PC-9 (cell line): ENCODE measurements around the gene VWA5A. TPM values are rescaled to one million over a fixed set of nuclear protein-coding genes. Genes with fewer than 3 reads are reported as not detected.

Source experiments
- BruUV-seq: library from RNA; stranded (reverse); fragments of 400-500 nt; replicated peaks from 2 replicates; lab custom pipeline; 2021; lab: Mats Ljungman, UMichigan
- CTCF ChIA-PET: fragments of 300-600 bp; sonication (Branson Sonifier 250); formaldehyde crosslinking; loops from one replicate; lab custom pipeline; 2022; ENCODE audit warnings: antibody characterized with exemption; lab: Charles Lee
- POLR2A ChIA-PET: fragments of 300-600 bp; sonication (Branson Sonifier 250); formaldehyde crosslinking; loops from one replicate; lab custom pipeline; 2022; ENCODE audit warnings: antibody characterized with exemption; ENCODE audit not compliant: unreplicated experiment; lab: Charles Lee
- DNase-seq, 2 experiments: peaks; one replicate each; pipeline versions ENCODE4 v3.0.0 to v3.0.0-alpha.2; 2015 to 2022; ENCODE audit warnings: mixed read lengths in 1 of 2
- H2AFZ ChIP-seq: fragments of 200-600 bp; sonication (generic); 2 replicates; pipeline ENCODE4 v1.8.1; 2017; ENCODE audit warnings: antibody characterized with exemption
- H3F3A ChIP-seq: fragments of 200-600 bp; sonication (generic); 2 replicates; pipeline ENCODE4 v1.8.1; 2017; ENCODE audit warnings: antibody characterized with exemption, mild to moderate bottlenecking, low read depth; ENCODE audit not compliant: insufficient read depth
- H3K27ac ChIP-seq: fragments of 200-600 bp; sonication (generic); 2 replicates; pipeline ENCODE4 v1.6.1; 2016; ENCODE audit warnings: mixed run types
- H3K27me3 ChIP-seq: fragments of 200-600 bp; sonication (generic); 2 replicates; pipeline ENCODE4 v1.6.1; 2016; ENCODE audit warnings: low read depth, mixed run types; ENCODE audit not compliant: insufficient read depth
- H3K36me3 ChIP-seq: fragments of 200-600 bp; sonication (generic); 2 replicates; pipeline ENCODE4 v1.6.1; 2016; ENCODE audit warnings: low read depth, mixed run types
- H3K4me1 ChIP-seq: fragments of 200-600 bp; sonication (generic); replicated peaks from 2 replicates; pipeline ENCODE4 v1.6.1; 2016; ENCODE audit warnings: mixed run types; ENCODE audit not compliant: insufficient read depth
- H3K4me2 ChIP-seq: fragments of 200-600 bp; sonication (generic); 2 replicates; pipeline ENCODE4 v1.6.1; 2017; ENCODE audit warnings: mixed run types
- H3K4me3 ChIP-seq: fragments of 200-600 bp; sonication (generic); 2 replicates; pipeline ENCODE4 v1.6.1; 2016; ENCODE audit warnings: mixed run types
- H3K79me2 ChIP-seq: fragments of 200-600 bp; sonication (generic); 2 replicates; pipeline ENCODE4 v1.6.1; 2017; ENCODE audit warnings: low read depth, mixed run types
- H3K9me2 ChIP-seq: fragments of 200-600 bp; sonication (generic); 2 replicates; pipeline ENCODE4 v1.8.1; 2017; ENCODE audit warnings: mild to moderate bottlenecking; ENCODE audit not compliant: insufficient read depth
- H3K9me3 ChIP-seq: fragments of 200-600 bp; sonication (generic); 2 replicates; pipeline ENCODE4 v1.8.1; 2016; ENCODE audit warnings: low read depth; ENCODE audit not compliant: insufficient read depth
- H4K20me1 ChIP-seq: fragments of 200-600 bp; sonication (generic); 2 replicates; pipeline ENCODE4 v1.8.1; 2017; ENCODE audit not compliant: insufficient read depth
- CTCF ChIP-seq: fragments of 200-600 bp; sonication (generic); conservative IDR thresholded peaks from 2 replicates; pipeline ENCODE4 v1.6.1; 2017; ENCODE audit warnings: mixed run types, antibody characterized with exemption, mild to moderate bottlenecking, moderate library complexity
- EZH2 ChIP-seq: fragments of 200-600 bp; sonication (generic); IDR thresholded peaks from 2 replicates; pipeline ENCODE4 v1.8.0; 2017; ENCODE audit warnings: antibody characterized with exemption, low read depth
- intact Hi-C: fragments of 100-400 bp; cut with micrococcal nuclease; formaldehyde crosslinking; loops from one replicate; pipeline ENCODE4 v1.10.0; 2022; ENCODE audit not compliant: unreplicated experiment
- total RNA-seq: library from RNA; stranded (reverse); gene quantifications from 2 replicates; pipeline ENCODE4 v1.2.3, GENCODE V29; 2021

The VWA5A gene
- total RNA-seq, 1 experiment from 2014 or later, result 2.7 TPM

- POLR2A ChIA-PET, result interaction anchor here (0.8 kb wide), 1 partner anchor 8 kb away, joined by 8 read pairs; no protein-coding TSS in a partner anchor
- Histone ChIP-seq H3K4me2 (0 out of 2 replicates have a peak overlapping the region, but pooled peaks have one; percentile 15), H3K4me1 (no peaks in the 10 kb centered on the region), H3K79me2 (no peaks in the 10 kb centered on the region), H3K9me3 (no peaks in the 10 kb centered on the region), H3K27ac (no peak overlapping the region), H3K9me2 (no peaks in the 10 kb centered on the region), H3K4me3 (no peak overlapping the region), H3K36me3 (no peaks in the 10 kb centered on the region), H2AFZ (no peak overlapping the region), H4K20me1 (no peaks in the 10 kb centered on the region), H3F3A (no peaks in the 10 kb centered on the region), H3K27me3 (peaks cover 10% of the 10 kb centered on the region; the same call in 1 of the 2 replicates)
- TF ChIP-seq CTCF (peak; percentile 52; the same call in 1 of the 2 replicates), EZH2 (no peak)
- peak in 1 of 2 experiments; percentile 17 for DNase-seq
- CTCF ChIA-PET, result interaction anchor here (0.8 kb wide), 1 partner anchor 333 kb away, joined by 4 read pairs; no protein-coding TSS in a partner anchor
- BruUV-seq, result no TSS peak
- intact Hi-C loops, result loop anchor here (5.0 kb wide), 2 partner anchors 518 to 768 kb away; no protein-coding TSS in a partner anchor
These were observed 45.5 kb upstream of the VWA5A start for GRCh38 chr11:124069429-124070401.

- H3K27me3 ChIP-seq, result peaks cover 24% of the 10 kb centered on the region; the same call in 1 of the 2 replicates
- peak in 1 of 2 experiments; percentile 45 for DNase-seq
- BruUV-seq, result no TSS peak
- no peak overlapping the region for H2AFZ ChIP-seq
- ChIA-PET CTCF (interaction anchor here (0.6 to 1.5 kb wide), 3 partner anchors 124 to 514 kb away, joined by 3 to 4 read pairs (median 3); no protein-coding TSS in a partner anchor), POLR2A (no interaction called here)
- no peaks in the 10 kb centered on the region for H3K9me3 ChIP-seq
- intact Hi-C loops, result loop anchor here (1.0 to 5.0 kb wide), 3 partner anchors 124 to 766 kb away; no protein-coding TSS in a partner anchor
- no peaks in the 10 kb centered on the region for H3F3A ChIP-seq
- H3K4me3 ChIP-seq, result no peak overlapping the region
- H3K4me1 ChIP-seq, result no peaks in the 10 kb centered on the region
- H3K27ac ChIP-seq, result no peak overlapping the region
- TF ChIP-seq CTCF (peak; percentile 85), EZH2 (no peak)
- H3K4me2 ChIP-seq, result no peak overlapping the region
- no peaks in the 10 kb centered on the region for H3K79me2 ChIP-seq
- H3K9me2 ChIP-seq, result no peaks in the 10 kb centered on the region
- H4K20me1 ChIP-seq, result no peaks in the 10 kb centered on the region
- no peaks in the 10 kb centered on the region for H3K36me3 ChIP-seq
These were observed 44.2 kb upstream of the VWA5A start for GRCh38 chr11:124070915-124071622.

GRCh38 chr11:124071623-124071948, 43.7 kb upstream of the VWA5A start:
- Histone ChIP-seq H3K27ac (no peak overlapping the region), H3K4me3 (no peak overlapping the region), H3K9me3 (no peaks in the 10 kb centered on the region), H4K20me1 (no peaks in the 10 kb centered on the region), H3K36me3 (no peaks in the 10 kb centered on the region), H3K9me2 (no peaks in the 10 kb centered on the region), H3F3A (no peaks in the 10 kb centered on the region), H3K4me1 (no peaks in the 10 kb centered on the region), H3K79me2 (no peaks in the 10 kb centered on the region), H2AFZ (no peak overlapping the region), H3K27me3 (peaks cover 29% of the 10 kb centered on the region), H3K4me2 (no peak overlapping the region)
- CTCF ChIA-PET, result interaction anchor here (0.6 to 1.5 kb wide), 4 partner anchors 123 to 765 kb away, joined by 3 to 8 read pairs (median 4); no protein-coding TSS in a partner anchor
- intact Hi-C loops, result loop anchor here (1.0 to 5.0 kb wide), 3 partner anchors 124 to 766 kb away; no protein-coding TSS in a partner anchor
- POLR2A ChIA-PET, result no interaction called here
- no peak for TF ChIP-seq EZH2
- TF ChIP-seq CTCF, result peak; percentile 60
- no peak for DNase-seq
- BruUV-seq, result no TSS peak
